Left lung (tissue), 10 donors: Measurements from ENCODE around the gene UNC79. TPM values are rescaled to one million over a fixed set of nuclear protein-coding genes. Genes with fewer than 3 reads are reported as not detected.

ENCODE experiments used
- ATAC-seq: fragments of 200-7000 bp; cut with Tn5 transposase; one replicate; pipeline ENCODE4 v1.9.1; 2020; ENCODE audit warnings: moderate library complexity
- DNase-seq, 4 donors: peaks; one replicate each; pipeline ENCODE4 v3.0.0-alpha.2; 2013 to 2020
- H3K27ac ChIP-seq, 2 donors: fragments of 200-600 bp; sonication (generic) in 1 of 2; one replicate each; pipeline versions ENCODE4 v1.5.0 to v1.8.0; 2020 to 2021
- H3K27me3 ChIP-seq, 2 donors: fragments of 200-600 bp; sonication (generic) in 1 of 2; one replicate each; pipeline versions ENCODE4 v1.5.0 to v1.8.0; 2020 to 2021
- H3K36me3 ChIP-seq, 2 donors: fragments of 200-600 bp; sonication (generic) in 1 of 2; one replicate each; pipeline versions ENCODE4 v1.5.0 to v1.8.0; 2020 to 2021
- H3K4me1 ChIP-seq, 2 donors: fragments of 200-600 bp; one replicate each; pipeline ENCODE4 v1.8.0; 2021
- H3K4me3 ChIP-seq, 2 donors: fragments of 200-600 bp; sonication (generic) in 1 of 2; one replicate each; pipeline versions ENCODE4 v1.5.0 to v1.8.0; 2020 to 2021; ENCODE audit warnings: mild to moderate bottlenecking in 1 of 2
- H3K9me3 ChIP-seq, 2 donors: fragments of 200-600 bp; sonication (generic) in 1 of 2; one replicate each; pipeline versions ENCODE4 v1.5.0 to v1.8.0; 2020 to 2021
- intact Hi-C, 2 donors: fragments of 100-400 bp; cut with DNase I; formaldehyde crosslinking; loops; one replicate each; pipeline versions ENCODE4 v1.11.2 to v1.14.2; 2022
- polyA plus RNA-seq, 6 donors: library from polyadenylated mRNA; unstranded; fragments of 120-200 nt; gene quantifications; one replicate each; pipeline ENCODE4 v1.2.1, GENCODE V29; 2013; ENCODE audit not compliant: insufficient read length in 6 of 6
- total RNA-seq, 2 donors: library from RNA; stranded (reverse); fragmentation: NEBNext Ultra II Directional; extraction: Animal tissue kit (Norgen Biotek cat#: 25700); gene quantifications; one replicate each; pipeline ENCODE4 v1.2.1, GENCODE V29; 2021
- TF ChIP-seq, protein P1 (sequence below), 2 donors: fragments of 200-600 bp; sonication (generic) in 1 of 2; IDR thresholded peaks; one replicate each; pipeline versions ENCODE4 v1.5.0 to v1.8.0; 2021; ENCODE audit warnings: antibody characterized with exemption in 2 of 2
- donor health status: DM: no; HTN: yes; CAD: no.
- donor health status: DM: no; HTN: no; CAD: no.

The UNC79 gene
- total and polyA plus RNA-seq, 8 donors = 0.13 to 0.65 (median 0.46) TPM

GRCh38 chr14:93535537-93535936 is 104.8 kb downstream of the UNC79 start:
- no peak for DNase-seq
- Histone ChIP-seq H3K27ac (no peak overlapping the region), H3K4me1 (peaks cover 0 to 6% of the 10 kb centered on the region in 2 donors), H3K36me3 (no peaks in the 10 kb centered on the region), H3K9me3 (no peaks in the 10 kb centered on the region), H3K27me3 (peaks cover 0 to 6% of the 10 kb centered on the region in 2 donors), H3K4me3 (no peak overlapping the region)
- no peak for ATAC-seq
- intact Hi-C loops = no loop called here
- TF ChIP-seq, protein P1, sequence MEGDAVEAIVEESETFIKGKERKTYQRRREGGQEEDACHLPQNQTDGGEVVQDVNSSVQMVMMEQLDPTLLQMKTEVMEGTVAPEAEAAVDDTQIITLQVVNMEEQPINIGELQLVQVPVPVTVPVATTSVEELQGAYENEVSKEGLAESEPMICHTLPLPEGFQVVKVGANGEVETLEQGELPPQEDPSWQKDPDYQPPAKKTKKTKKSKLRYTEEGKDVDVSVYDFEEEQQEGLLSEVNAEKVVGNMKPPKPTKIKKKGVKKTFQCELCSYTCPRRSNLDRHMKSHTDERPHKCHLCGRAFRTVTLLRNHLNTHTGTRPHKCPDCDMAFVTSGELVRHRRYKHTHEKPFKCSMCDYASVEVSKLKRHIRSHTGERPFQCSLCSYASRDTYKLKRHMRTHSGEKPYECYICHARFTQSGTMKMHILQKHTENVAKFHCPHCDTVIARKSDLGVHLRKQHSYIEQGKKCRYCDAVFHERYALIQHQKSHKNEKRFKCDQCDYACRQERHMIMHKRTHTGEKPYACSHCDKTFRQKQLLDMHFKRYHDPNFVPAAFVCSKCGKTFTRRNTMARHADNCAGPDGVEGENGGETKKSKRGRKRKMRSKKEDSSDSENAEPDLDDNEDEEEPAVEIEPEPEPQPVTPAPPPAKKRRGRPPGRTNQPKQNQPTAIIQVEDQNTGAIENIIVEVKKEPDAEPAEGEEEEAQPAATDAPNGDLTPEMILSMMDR (IDR thresholded peaks at IDR 0.05) = no peak

- ATAC-seq (no peak), DNase-seq (no peak)
- Histone ChIP-seq H3K4me3 (no peak overlapping the region), H3K27ac (no peak overlapping the region), H3K36me3 (no peaks in the 10 kb centered on the region), H3K9me3 (no peaks in the 10 kb centered on the region), H3K4me1 (peaks cover 0 to 6% of the 10 kb centered on the region in 2 donors), H3K27me3 (peaks cover 0 to 7% of the 10 kb centered on the region in 2 donors)
- TF ChIP-seq, protein P1 (IDR thresholded peaks at IDR 0.05) = no peak
- intact Hi-C loops = no loop called here
Measured at GRCh38 chr14:93536945-93537344, 106.2 kb downstream of the UNC79 start.

- Histone ChIP-seq H3K27me3 (peaks cover 0 to 7% of the 10 kb centered on the region in 2 donors), H3K4me1 (peaks cover 0 to 6% of the 10 kb centered on the region in 2 donors), H3K9me3 (no peaks in the 10 kb centered on the region), H3K4me3 (no peak overlapping the region), H3K36me3 (no peaks in the 10 kb centered on the region), H3K27ac (no peak overlapping the region)
- no peak for DNase-seq
- intact Hi-C loops = no loop called here
- no peak for ATAC-seq
- TF ChIP-seq, protein P1 (IDR thresholded peaks at IDR 0.05) = no peak
Measured at GRCh38 chr14:93537951-93538350, 107.2 kb downstream of the UNC79 start.

DNA sequence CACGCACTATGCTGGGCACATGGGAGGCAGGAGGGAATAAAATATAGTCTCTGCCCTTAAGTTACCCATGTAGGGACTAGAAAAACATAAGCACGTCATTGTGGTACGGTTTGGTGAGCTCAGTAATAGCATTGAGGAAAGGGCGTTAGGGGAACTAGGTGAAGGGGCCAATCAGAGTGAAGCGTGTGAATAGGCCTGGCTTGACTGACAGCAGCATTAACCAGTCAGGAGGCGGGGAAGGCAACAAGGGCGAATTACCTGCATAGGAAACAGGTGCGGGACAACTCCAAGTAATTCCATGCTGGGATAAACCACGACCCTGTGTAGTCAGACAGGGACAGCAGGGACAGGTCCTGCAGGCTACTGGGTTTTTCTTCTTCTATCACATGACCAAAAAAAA is 107.7 kb downstream of the UNC79 start:
- intact Hi-C loops = no loop called here
- Histone ChIP-seq H3K27me3 (peaks cover 0 to 7% of the 10 kb centered on the region in 2 donors), H3K9me3 (no peaks in the 10 kb centered on the region), H3K4me3 (no peak overlapping the region), H3K4me1 (peaks cover 0 to 4% of the 10 kb centered on the region in 2 donors), H3K27ac (no peak overlapping the region), H3K36me3 (no peaks in the 10 kb centered on the region)
- ATAC-seq (no peak), DNase-seq (no peak)
- TF ChIP-seq, protein P1 (IDR thresholded peaks at IDR 0.05) = no peak

DNA sequence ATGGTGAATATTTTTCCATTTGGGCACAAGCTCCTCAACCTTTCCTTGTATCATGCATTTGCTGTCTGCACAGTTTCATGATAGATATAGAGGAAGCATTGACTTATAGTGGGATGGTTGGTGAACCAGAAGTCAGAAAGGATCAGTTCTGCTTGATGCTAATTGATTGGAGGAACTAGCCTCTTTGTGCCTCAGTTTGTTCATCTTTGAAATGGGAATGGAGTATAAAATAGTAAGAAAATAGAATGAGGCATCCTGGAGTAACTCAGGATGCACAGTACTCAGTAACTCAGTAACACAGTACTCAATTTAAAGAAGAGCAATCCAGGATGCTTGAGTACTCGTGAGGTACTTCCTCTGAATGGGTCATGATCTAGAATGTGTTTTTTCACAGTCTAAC is 109.5 kb downstream of the UNC79 start:
- intact Hi-C loops = no loop called here
- Histone ChIP-seq H3K4me3 (no peak overlapping the region), H3K4me1 (no peaks in the 10 kb centered on the region), H3K36me3 (no peaks in the 10 kb centered on the region), H3K27me3 (peaks cover 0 to 7% of the 10 kb centered on the region in 2 donors), H3K27ac (no peak overlapping the region), H3K9me3 (no peaks in the 10 kb centered on the region)
- no peak for ATAC-seq
- DNase-seq = no peak
- TF ChIP-seq, protein P1 (IDR thresholded peaks at IDR 0.05) = no peak
